ENCODE results near the gene PTGIS.

PTGIS gene

DNA sequence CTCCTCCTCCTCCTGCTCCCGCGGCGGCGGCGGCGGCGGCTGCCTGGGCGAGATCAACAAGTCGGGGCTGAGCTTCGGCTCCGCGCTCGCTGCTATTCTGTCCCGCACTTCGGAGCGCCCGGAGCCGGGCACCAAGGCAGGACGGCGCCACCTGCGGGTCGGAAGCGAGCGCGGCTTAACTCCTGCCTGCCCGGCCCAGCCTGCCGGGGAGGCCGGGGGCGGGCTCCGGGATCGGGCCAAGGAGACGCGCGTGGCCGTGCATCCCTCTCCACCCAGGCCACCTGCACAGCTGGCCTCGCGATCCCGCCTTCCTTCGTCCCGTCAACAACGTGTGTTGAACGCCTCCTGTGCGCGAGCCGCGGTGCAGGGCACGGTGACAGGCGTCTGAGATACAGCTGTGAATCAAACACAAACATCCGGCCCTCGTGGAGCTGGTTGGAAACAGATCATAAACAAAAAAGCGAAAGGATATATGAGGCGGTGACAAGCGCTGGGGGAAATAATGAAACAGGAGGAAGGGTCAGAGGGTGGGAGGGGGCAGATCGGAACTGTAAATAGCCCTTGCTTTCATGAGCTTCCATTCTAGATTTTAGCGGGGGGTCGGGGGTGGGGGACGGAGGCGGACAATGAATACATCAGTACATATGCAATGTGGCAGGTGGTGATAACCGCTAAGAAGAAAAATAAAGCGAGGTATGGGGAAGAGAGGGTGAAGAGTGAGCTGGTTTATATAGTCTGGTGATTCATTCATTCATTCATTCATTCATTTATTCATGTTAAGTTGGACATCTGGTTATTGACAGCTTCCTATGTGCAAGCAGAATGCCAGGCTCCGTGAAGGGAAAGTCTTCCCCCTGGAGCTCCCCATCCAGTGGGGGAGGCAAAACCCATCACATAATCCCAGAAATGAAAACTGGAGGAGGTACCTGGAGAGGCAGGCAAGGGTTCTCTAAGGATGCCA lies 83.5 kb downstream of the PTGIS start:
- DNase-seq (ENCODE audit: low read depth) = peak; percentile 72
- H3K4me3 ChIP-seq (ENCODE audit: low read length) = peak overlapping the region; percentile 56
- TF ChIP-seq, protein P1, sequence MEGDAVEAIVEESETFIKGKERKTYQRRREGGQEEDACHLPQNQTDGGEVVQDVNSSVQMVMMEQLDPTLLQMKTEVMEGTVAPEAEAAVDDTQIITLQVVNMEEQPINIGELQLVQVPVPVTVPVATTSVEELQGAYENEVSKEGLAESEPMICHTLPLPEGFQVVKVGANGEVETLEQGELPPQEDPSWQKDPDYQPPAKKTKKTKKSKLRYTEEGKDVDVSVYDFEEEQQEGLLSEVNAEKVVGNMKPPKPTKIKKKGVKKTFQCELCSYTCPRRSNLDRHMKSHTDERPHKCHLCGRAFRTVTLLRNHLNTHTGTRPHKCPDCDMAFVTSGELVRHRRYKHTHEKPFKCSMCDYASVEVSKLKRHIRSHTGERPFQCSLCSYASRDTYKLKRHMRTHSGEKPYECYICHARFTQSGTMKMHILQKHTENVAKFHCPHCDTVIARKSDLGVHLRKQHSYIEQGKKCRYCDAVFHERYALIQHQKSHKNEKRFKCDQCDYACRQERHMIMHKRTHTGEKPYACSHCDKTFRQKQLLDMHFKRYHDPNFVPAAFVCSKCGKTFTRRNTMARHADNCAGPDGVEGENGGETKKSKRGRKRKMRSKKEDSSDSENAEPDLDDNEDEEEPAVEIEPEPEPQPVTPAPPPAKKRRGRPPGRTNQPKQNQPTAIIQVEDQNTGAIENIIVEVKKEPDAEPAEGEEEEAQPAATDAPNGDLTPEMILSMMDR (conservative IDR thresholded peaks at IDR 0.05; ENCODE audit: low read length) = peak; percentile 51

DNA sequence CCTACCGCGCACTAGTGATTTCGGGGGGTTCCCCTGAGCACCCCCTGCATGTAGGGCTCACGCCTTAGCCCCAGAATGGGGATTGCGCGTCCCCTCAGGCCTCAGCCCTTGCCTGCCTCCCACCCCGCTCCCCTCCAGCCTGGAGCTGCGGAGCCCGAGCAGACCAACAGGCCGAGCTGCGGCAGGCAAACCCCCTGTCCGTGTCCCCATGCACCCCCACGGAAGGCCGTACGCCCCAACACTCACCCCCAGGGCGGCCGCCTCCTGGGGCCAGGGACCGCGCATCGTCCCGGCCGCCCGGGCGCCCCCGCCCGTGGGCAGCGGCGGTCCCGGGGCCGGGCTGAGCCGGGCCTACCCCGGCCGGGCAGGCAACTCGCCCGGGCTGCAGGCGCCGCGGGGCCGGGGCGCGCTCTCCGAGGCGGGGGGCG lies 84.2 kb downstream of the PTGIS start:
- peak overlapping the region; percentile 38 for H3K4me3 ChIP-seq (ENCODE audit: low read length)
- no peak for DNase-seq (ENCODE audit: low read depth)

DNA sequence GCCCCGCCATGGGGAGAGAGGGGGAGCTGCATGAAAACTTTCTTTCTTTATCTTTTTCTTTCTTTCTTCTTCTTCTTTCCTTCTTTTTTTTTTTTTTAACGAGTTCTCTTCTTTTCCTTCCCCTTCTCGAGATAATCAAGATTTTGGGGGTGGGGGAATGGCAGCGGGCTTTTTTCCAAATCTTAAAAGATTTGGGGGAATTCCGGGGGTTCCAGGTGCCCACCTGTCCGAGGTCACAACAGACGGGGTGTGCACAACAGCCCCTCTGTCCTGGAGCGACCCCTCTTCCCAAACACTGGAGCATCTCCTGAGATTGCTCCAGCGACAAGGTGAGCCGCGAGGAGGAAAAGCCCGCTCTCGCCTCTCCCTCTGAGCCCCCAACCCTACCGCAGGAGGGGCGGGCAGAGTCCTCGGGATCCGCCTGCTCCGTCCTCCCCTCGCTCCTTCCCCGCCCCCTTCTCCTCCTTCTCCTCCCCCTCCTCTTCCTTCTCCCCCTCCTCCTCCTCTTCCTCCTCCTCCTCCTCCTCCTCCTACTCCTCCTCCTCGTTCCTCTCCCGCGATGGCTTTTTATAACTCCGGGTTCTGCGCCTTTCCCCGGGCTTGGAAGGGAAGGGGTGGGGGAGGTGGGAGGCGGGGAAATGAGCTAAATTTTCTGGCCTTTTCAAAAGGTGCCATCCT lies 84.8 kb downstream of the PTGIS start:
- peak overlapping the region; percentile 38 for H3K4me3 ChIP-seq (ENCODE audit: low read length)
- no peak for DNase-seq (ENCODE audit: low read depth)
- TF ChIP-seq, protein P1 (conservative IDR thresholded peaks at IDR 0.05; ENCODE audit: low read length) = no peak

More for the DNA sequence above, 84.2 kb downstream of the PTGIS start:
- TF ChIP-seq, protein P1 (conservative IDR thresholded peaks at IDR 0.05; ENCODE audit: low read length) = no peak

DNA sequence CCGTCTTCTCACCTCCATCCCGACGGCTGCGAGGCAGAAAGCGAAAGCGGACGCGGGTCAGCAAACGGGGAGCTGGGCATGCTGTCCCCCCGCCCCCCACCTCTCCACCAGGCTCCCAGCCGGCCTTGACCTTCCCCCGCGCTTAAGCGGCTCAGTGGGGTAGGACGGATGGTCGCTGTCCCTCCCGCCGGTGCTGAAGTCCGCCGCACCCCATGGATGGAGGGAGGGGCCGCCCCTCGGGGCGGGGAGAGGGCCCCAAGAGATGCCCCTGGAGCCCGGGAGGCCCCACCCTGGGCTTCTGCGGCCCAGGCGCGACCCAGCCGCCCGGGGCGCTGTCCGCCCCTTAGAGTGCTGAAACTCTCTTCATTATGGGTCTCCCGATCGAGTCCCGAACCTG lies 85.3 kb downstream of the PTGIS start, which contains the start of gene KCNB1:
KCNB1 (minus strand) TSS at position 48 of the 397 bp plus-strand sequence. CDS start 188 bp downstream, outside the sequence.
- TF ChIP-seq, protein P1 (conservative IDR thresholded peaks at IDR 0.05; ENCODE audit: low read length) = no peak
- peak within 1 kb of the TSS; percentile 38 for H3K4me3 ChIP-seq (ENCODE audit: low read length)
- peak; percentile 40 for DNase-seq (ENCODE audit: low read depth)

DNA sequence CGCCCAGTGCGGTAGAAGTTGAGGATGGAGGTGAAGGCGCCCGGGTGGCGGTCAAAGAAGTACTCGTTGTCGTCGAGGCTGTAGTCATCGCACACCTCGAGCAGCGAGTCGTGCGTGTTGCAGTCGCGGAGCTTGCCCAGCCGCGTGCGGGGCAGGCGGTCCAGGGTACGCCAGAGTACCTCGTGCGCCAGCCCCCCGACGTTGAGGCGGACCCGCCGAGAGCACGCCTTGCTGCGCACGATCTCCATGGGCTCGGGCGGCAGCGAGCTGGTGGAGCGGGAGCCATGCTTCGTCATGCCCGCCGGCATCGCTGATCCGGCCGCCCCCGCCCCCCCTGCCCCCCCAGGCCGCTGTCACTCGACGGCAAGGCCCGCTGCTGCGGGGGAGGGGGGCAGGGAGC lies 85.8 kb downstream of the PTGIS start:
- TF ChIP-seq, protein P1 (conservative IDR thresholded peaks at IDR 0.05; ENCODE audit: low read length) = no peak
- H3K4me3 ChIP-seq (ENCODE audit: low read length) = no peak overlapping the region
- no peak for DNase-seq (ENCODE audit: low read depth)

DNA sequence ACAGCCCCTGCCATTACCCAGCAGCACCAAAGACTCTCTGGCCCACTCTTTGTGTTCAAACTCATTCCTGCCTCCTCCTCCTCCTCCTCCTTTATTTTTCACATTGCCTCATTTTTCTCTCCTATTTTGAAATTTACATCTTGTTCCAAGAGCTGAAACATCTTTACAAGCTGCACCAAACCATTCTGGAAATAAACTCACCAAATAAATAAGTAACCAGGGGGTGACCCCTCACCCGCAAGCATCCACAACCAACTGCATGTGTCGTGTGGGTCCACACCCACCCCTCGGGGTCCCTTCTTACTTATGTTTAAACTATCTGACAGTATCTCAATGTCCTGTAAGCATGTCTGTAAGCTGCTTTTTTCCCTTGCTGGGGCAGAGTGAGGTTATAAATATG lies 86.8 kb downstream of the PTGIS start:
- no peak overlapping the region for H3K4me3 ChIP-seq (ENCODE audit: low read length)
- no peak for DNase-seq (ENCODE audit: low read depth)
- TF ChIP-seq, protein P1 (conservative IDR thresholded peaks at IDR 0.05; ENCODE audit: low read length) = no peak
